ENCODE measurements around the gene MED13L.

The MED13L gene

GRCh38 chr12:115968211-115968610 lies 309.3 kb downstream of the MED13L start:
- H3K36me3 ChIP-seq (ENCODE audit: control insufficient read depth, insufficient read depth, low read length), result peaks cover 2% of the 10 kb centered on the region; the same call in 1 of the 2 replicates
- H3K4me1 ChIP-seq (ENCODE audit: control insufficient read depth, insufficient read depth, low read length), result no peaks in the 10 kb centered on the region
- WGBS (ENCODE audit: insufficient coverage, insufficient read length), result no CpG with 5 or more reads among the region's 7 CpGs
- no peak for DNase-seq (ENCODE audit: low read depth, low spot score)
- no peaks in the 10 kb centered on the region for H3K9me3 ChIP-seq (ENCODE audit: control insufficient read depth, insufficient read depth, low read length)
- no peak overlapping the region for H3K4me3 ChIP-seq (ENCODE audit: low read length)
- H3K27me3 ChIP-seq (ENCODE audit: control insufficient read depth, insufficient read depth, low read length), result no peaks in the 10 kb centered on the region
- no peak overlapping the region for H3K27ac ChIP-seq (ENCODE audit: low read length)

- Histone ChIP-seq H3K4me3 (ENCODE audit: low read length) (no peak overlapping the region), H3K36me3 (ENCODE audit: control insufficient read depth, insufficient read depth, low read length) (peaks cover 4% of the 10 kb centered on the region; the same call in 1 of the 2 replicates), H3K27ac (ENCODE audit: low read length) (no peak overlapping the region), H3K27me3 (ENCODE audit: control insufficient read depth, insufficient read depth, low read length) (no peaks in the 10 kb centered on the region), H3K9me3 (ENCODE audit: control insufficient read depth, insufficient read depth, low read length) (no peaks in the 10 kb centered on the region), H3K4me1 (ENCODE audit: control insufficient read depth, insufficient read depth, low read length) (no peaks in the 10 kb centered on the region)
- DNase-seq (ENCODE audit: low read depth, low spot score), result no peak
- no CpG with 5 or more reads among the region's 4 CpGs for WGBS (ENCODE audit: insufficient coverage, insufficient read length)
Measured at GRCh38 chr12:115966376-115966775, 311.1 kb downstream of the MED13L start.

GRCh38 chr12:115964626-115965025 lies 312.9 kb downstream of the MED13L start:
- H3K27me3 ChIP-seq (ENCODE audit: control insufficient read depth, insufficient read depth, low read length), result no peaks in the 10 kb centered on the region
- no peaks in the 10 kb centered on the region for H3K9me3 ChIP-seq (ENCODE audit: control insufficient read depth, insufficient read depth, low read length)
- peaks cover 8% of the 10 kb centered on the region; the same call in 1 of the 2 replicates for H3K36me3 ChIP-seq (ENCODE audit: control insufficient read depth, insufficient read depth, low read length)
- H3K4me3 ChIP-seq (ENCODE audit: low read length), result no peak overlapping the region
- no peak for DNase-seq (ENCODE audit: low read depth, low spot score)
- H3K27ac ChIP-seq (ENCODE audit: low read length), result no peak overlapping the region
- WGBS (ENCODE audit: insufficient coverage, insufficient read length), result no CpG with 5 or more reads among the region's 2 CpGs
- H3K4me1 ChIP-seq (ENCODE audit: control insufficient read depth, insufficient read depth, low read length), result no peaks in the 10 kb centered on the region

GRCh38 chr12:115964214-115964613 lies 313.3 kb downstream of the MED13L start:
- Histone ChIP-seq H3K9me3 (ENCODE audit: control insufficient read depth, insufficient read depth, low read length) (no peaks in the 10 kb centered on the region), H3K36me3 (ENCODE audit: control insufficient read depth, insufficient read depth, low read length) (peaks cover 8% of the 10 kb centered on the region; the same call in 1 of the 2 replicates), H3K27ac (ENCODE audit: low read length) (no peak overlapping the region), H3K4me1 (ENCODE audit: control insufficient read depth, insufficient read depth, low read length) (no peaks in the 10 kb centered on the region), H3K4me3 (ENCODE audit: low read length) (no peak overlapping the region), H3K27me3 (ENCODE audit: control insufficient read depth, insufficient read depth, low read length) (no peaks in the 10 kb centered on the region)
- DNase-seq (ENCODE audit: low read depth, low spot score), result no peak

GRCh38 chr12:115962216-115962615 lies 315.3 kb downstream of the MED13L start:
- H3K4me3 ChIP-seq (ENCODE audit: low read length), result no peak overlapping the region
- DNase-seq (ENCODE audit: low read depth, low spot score), result no peak
- peaks cover 6% of the 10 kb centered on the region; the same call in 1 of the 2 replicates for H3K36me3 ChIP-seq (ENCODE audit: control insufficient read depth, insufficient read depth, low read length)
- WGBS (ENCODE audit: insufficient coverage, insufficient read length), result no CpG with 5 or more reads among the region's 7 CpGs
- H3K9me3 ChIP-seq (ENCODE audit: control insufficient read depth, insufficient read depth, low read length), result no peaks in the 10 kb centered on the region
- H3K4me1 ChIP-seq (ENCODE audit: control insufficient read depth, insufficient read depth, low read length), result no peaks in the 10 kb centered on the region
- no peaks in the 10 kb centered on the region for H3K27me3 ChIP-seq (ENCODE audit: control insufficient read depth, insufficient read depth, low read length)
- H3K27ac ChIP-seq (ENCODE audit: low read length), result no peak overlapping the region

GRCh38 chr12:115960868-115961802 lies 316.4 kb downstream of the MED13L start:
- H3K36me3 ChIP-seq (ENCODE audit: control insufficient read depth, insufficient read depth, low read length), result peaks cover 6% of the 10 kb centered on the region; the same call in 1 of the 2 replicates
- no peak for DNase-seq (ENCODE audit: low read depth, low spot score)
- H3K27ac ChIP-seq (ENCODE audit: low read length), result no peak overlapping the region
- no peak overlapping the region for H3K4me3 ChIP-seq (ENCODE audit: low read length)
- WGBS (ENCODE audit: insufficient coverage, insufficient read length), result no CpG with 5 or more reads among the region's 12 CpGs
- H3K4me1 ChIP-seq (ENCODE audit: control insufficient read depth, insufficient read depth, low read length), result no peaks in the 10 kb centered on the region
- H3K27me3 ChIP-seq (ENCODE audit: control insufficient read depth, insufficient read depth, low read length), result no peaks in the 10 kb centered on the region
- no peaks in the 10 kb centered on the region for H3K9me3 ChIP-seq (ENCODE audit: control insufficient read depth, insufficient read depth, low read length)

- Histone ChIP-seq H3K36me3 (ENCODE audit: control insufficient read depth, insufficient read depth, low read length) (peaks cover 6% of the 10 kb centered on the region; the same call in 1 of the 2 replicates), H3K9me3 (ENCODE audit: control insufficient read depth, insufficient read depth, low read length) (no peaks in the 10 kb centered on the region), H3K4me1 (ENCODE audit: control insufficient read depth, insufficient read depth, low read length) (no peaks in the 10 kb centered on the region; the same call in 1 of the 2 replicates), H3K27me3 (ENCODE audit: control insufficient read depth, insufficient read depth, low read length) (no peaks in the 10 kb centered on the region), H3K27ac (ENCODE audit: low read length) (no peak overlapping the region), H3K4me3 (ENCODE audit: low read length) (no peak overlapping the region)
- WGBS (ENCODE audit: insufficient coverage, insufficient read length), result no CpG with 5 or more reads among the region's 6 CpGs
- no peak for DNase-seq (ENCODE audit: low read depth, low spot score)
Measured at GRCh38 chr12:115957686-115958290, 319.7 kb downstream of the MED13L start.

- Histone ChIP-seq H3K36me3 (ENCODE audit: control insufficient read depth, insufficient read depth, low read length) (peaks cover 4% of the 10 kb centered on the region; the same call in 1 of the 2 replicates), H3K4me3 (ENCODE audit: low read length) (no peak overlapping the region), H3K9me3 (ENCODE audit: control insufficient read depth, insufficient read depth, low read length) (no peaks in the 10 kb centered on the region), H3K4me1 (ENCODE audit: control insufficient read depth, insufficient read depth, low read length) (no peaks in the 10 kb centered on the region; the same call in 1 of the 2 replicates), H3K27me3 (ENCODE audit: control insufficient read depth, insufficient read depth, low read length) (no peaks in the 10 kb centered on the region), H3K27ac (ENCODE audit: low read length) (no peak overlapping the region)
- DNase-seq (ENCODE audit: low read depth, low spot score), result no peak
- WGBS (ENCODE audit: insufficient coverage, insufficient read length), result no CpG with 5 or more reads among the region's 4 CpGs
Measured at GRCh38 chr12:115956659-115957058, 320.8 kb downstream of the MED13L start.

GRCh38 chr12:115956236-115956635 lies 321.3 kb downstream of the MED13L start:
- no peak overlapping the region for H3K27ac ChIP-seq (ENCODE audit: low read length)
- peaks cover 4% of the 10 kb centered on the region; the same call in 1 of the 2 replicates for H3K36me3 ChIP-seq (ENCODE audit: control insufficient read depth, insufficient read depth, low read length)
- H3K4me1 ChIP-seq (ENCODE audit: control insufficient read depth, insufficient read depth, low read length), result no peaks in the 10 kb centered on the region; the same call in 1 of the 2 replicates
- no peak for DNase-seq (ENCODE audit: low read depth, low spot score)
- no CpG with 5 or more reads among the region's 3 CpGs for WGBS (ENCODE audit: insufficient coverage, insufficient read length)
- no peak overlapping the region for H3K4me3 ChIP-seq (ENCODE audit: low read length)
- no peaks in the 10 kb centered on the region for H3K27me3 ChIP-seq (ENCODE audit: control insufficient read depth, insufficient read depth, low read length)
- H3K9me3 ChIP-seq (ENCODE audit: control insufficient read depth, insufficient read depth, low read length), result no peaks in the 10 kb centered on the region

GRCh38 chr12:115953450-115953849 lies 324.0 kb downstream of the MED13L start:
- no CpG with 5 or more reads among the region's 6 CpGs for WGBS (ENCODE audit: insufficient coverage, insufficient read length)
- Histone ChIP-seq H3K27ac (ENCODE audit: low read length) (no peak overlapping the region), H3K27me3 (ENCODE audit: control insufficient read depth, insufficient read depth, low read length) (no peaks in the 10 kb centered on the region), H3K4me1 (ENCODE audit: control insufficient read depth, insufficient read depth, low read length) (no peaks in the 10 kb centered on the region; the same call in 1 of the 2 replicates), H3K36me3 (ENCODE audit: control insufficient read depth, insufficient read depth, low read length) (no peaks in the 10 kb centered on the region), H3K4me3 (ENCODE audit: low read length) (no peak overlapping the region), H3K9me3 (ENCODE audit: control insufficient read depth, insufficient read depth, low read length) (no peaks in the 10 kb centered on the region)
- no peak for DNase-seq (ENCODE audit: low read depth, low spot score)

All from iPS DF 6.9 (cell line).